IPS DF 4.7 (cell line): ENCODE measurements around the gene NTF3.

Experiments used
- DNase-seq: peaks from one replicate; pipeline ENCODE4 v3.0.0-alpha.2; 2013; ENCODE audit warnings: low spot score; ENCODE audit errors: extremely low read depth

The NTF3 gene

GRCh38 chr12:5432011-5432400 lies at the start of gene NTF3:
NTF3 (plus strand) TSS chr12:5432108; CDS start chr12:5432325, 217 bp downstream.
- no peak for DNase-seq

- no peak for DNase-seq
Measured at GRCh38 chr12:5384015-5384414, 47.9 kb upstream of the NTF3 start.

GRCh38 chr12:5388581-5389535 lies 43.0 kb upstream of the NTF3 start:
- DNase-seq, result no peak

- no peak for DNase-seq
Measured at GRCh38 chr12:5390174-5390799, 41.6 kb upstream of the NTF3 start.

GRCh38 chr12:5391653-5392052 lies 40.3 kb upstream of the NTF3 start:
- no peak for DNase-seq

- no peak for DNase-seq
Measured at GRCh38 chr12:5392961-5393360, 38.9 kb upstream of the NTF3 start.

GRCh38 chr12:5395443-5396271 lies 36.3 kb upstream of the NTF3 start:
- no peak for DNase-seq

GRCh38 chr12:5396541-5396940 lies 35.4 kb upstream of the NTF3 start:
- no peak for DNase-seq

- no peak for DNase-seq
Measured at GRCh38 chr12:5399266-5399665, 32.6 kb upstream of the NTF3 start.

GRCh38 chr12:5402009-5402935 lies 29.6 kb upstream of the NTF3 start:
- no peak for DNase-seq

GRCh38 chr12:5403411-5403810 lies 28.5 kb upstream of the NTF3 start:
- DNase-seq, result no peak

- no peak for DNase-seq
Measured at GRCh38 chr12:5407034-5407856, 24.7 kb upstream of the NTF3 start.

GRCh38 chr12:5409619-5410018 lies 22.3 kb upstream of the NTF3 start:
- no peak for DNase-seq

GRCh38 chr12:5416571-5416970 lies 15.3 kb upstream of the NTF3 start:
- no peak for DNase-seq

GRCh38 chr12:5417500-5417899 lies 14.4 kb upstream of the NTF3 start:
- DNase-seq, result no peak

GRCh38 chr12:5428332-5429221 lies 3.3 kb upstream of the NTF3 start:
- no peak for DNase-seq

- no peak for DNase-seq
Measured at GRCh38 chr12:5429741-5430557, 2.0 kb upstream of the NTF3 start.
